DMS53 (cell line): Measurements from ENCODE around the gene HSD3B7.

Experiments used
- DNase-seq: peaks from one replicate; lab custom pipeline; 2025; lab: John Stamatoyannopoulos, UW

Gene HSD3B7

GRCh38 chr16:31023252-31023602 is 38.2 kb downstream of the HSD3B7 start:
- no peak for DNase-seq

GRCh38 chr16:31023627-31024226 is 38.7 kb downstream of the HSD3B7 start:
- DNase-seq: no peak

- no peak for DNase-seq
These were observed 40.3 kb downstream of the HSD3B7 start for GRCh38 chr16:31025339-31025738.

- no peak for DNase-seq
These were observed 44.3 kb downstream of the HSD3B7 start for GRCh38 chr16:31029272-31029671.

GRCh38 chr16:31031276-31031675 is 46.3 kb downstream of the HSD3B7 start:
- DNase-seq: no peak

- peak; percentile 94 for DNase-seq
These were observed 48.0 kb downstream of the HSD3B7 start, which contains the start of gene STX4 for GRCh38 chr16:31032736-31033708. Gene STX4 (plus strand): TSS chr16:31033558. CDS start chr16:31033806, 248 bp downstream.

- DNase-seq: peak; percentile 86
These were observed 48.9 kb downstream of the HSD3B7 start for GRCh38 chr16:31033709-31034492.

- DNase-seq: no peak
These were observed 51.7 kb downstream of the HSD3B7 start for GRCh38 chr16:31036691-31037090.
